K562 (cell line): ENCODE measurements around the gene CALD1. TPM values are rescaled to one million over a fixed set of nuclear protein-coding genes. Genes with fewer than 3 reads are reported as not detected.

Experiments used
- ATAC-seq: fragments of 200-7000 bp; cut with Tn5 transposase; 3 replicates; pipeline ENCODE4 v1.9.1; 2020; ENCODE audit warnings: moderate library complexity
- BruUV-seq: library from RNA; stranded (reverse); fragments of 400-500 nt; replicated peaks from 2 replicates; lab custom pipeline; 2021; lab: Mats Ljungman, UMichigan
- CTCF ChIA-PET: fragments of 300-600 bp; formaldehyde crosslinking; extraction: SDS; loops from one replicate; lab custom pipeline; 2021; ENCODE audit warnings: low intra/inter-chr PET ratio; lab: Yijun Ruan, JAX
- POLR2A ChIA-PET: fragments of 300-600, 350-650 bp; sonication (Branson Sonifier 250); formaldehyde crosslinking; extraction: SDS; loops from one replicate; lab custom pipeline; 2021; ENCODE audit warnings: antibody characterized with exemption, inconsistent platforms; lab: Yijun Ruan, JAX
- DNase-seq, 4 experiments: peaks; one replicate each; pipeline versions ENCODE4 v3.0.0 to v3.0.0-alpha.2; 2011 to 2018; ENCODE audit warnings: low spot score in 3 of 4, mixed read lengths in 3 of 4; ENCODE audit errors: extremely low read depth in 1 of 4
- FAIRE-seq: peaks from 2 replicates; lab custom pipeline; 2011; peaks lifted over from hg19 to GRCh38; lab: Jason Lieb, UNC
- H2AFZ ChIP-seq: 2 replicates; pipeline ENCODE4 v1.6.0; 2011; ENCODE audit warnings: low read depth, low read length, control low read depth, inconsistent platforms
- H3K27ac ChIP-seq: fragments of 200-600 bp; 3 replicates; pipeline ENCODE4 v1.8.0; 2011; ENCODE audit warnings: low read depth, mild to moderate bottlenecking, control low read depth, inconsistent platforms, low read length, moderate library complexity, mixed read lengths; ENCODE audit errors: extremely low read depth
- H3K27me3 ChIP-seq, 2 experiments: fragments of 300-600 bp in 1 of 2; 2 replicates in 1 of 2; 3 replicates in 1 of 2; pipeline versions ENCODE4 v1.6.0 to v1.8.0; 2011; ENCODE audit warnings: inconsistent platforms in 2 of 2, low read length in 2 of 2, mild to moderate bottlenecking in 1 of 2, mixed read lengths in 1 of 2, moderate library complexity in 1 of 2; ENCODE audit not compliant: control insufficient read depth in 2 of 2, insufficient read depth in 2 of 2
- H3K36me3 ChIP-seq: fragments of 300-600 bp; 3 replicates; pipeline ENCODE4 v1.8.0; 2011; ENCODE audit warnings: mild to moderate bottlenecking, low read length, inconsistent platforms; ENCODE audit not compliant: control insufficient read depth, insufficient read depth
- H3K4me1 ChIP-seq, 2 experiments: fragments of 200-600 bp in 1 of 2; replicated peaks in 1 of 2; 2 replicates in 1 of 2; 3 replicates in 1 of 2; pipeline versions ENCODE4 v1.5.1 to v1.8.0; 2011; ENCODE audit warnings: inconsistent platforms in 2 of 2, low read length in 2 of 2, mild to moderate bottlenecking in 1 of 2, mixed read lengths in 1 of 2, moderate library complexity in 1 of 2; ENCODE audit not compliant: control insufficient read depth in 2 of 2, insufficient read depth in 2 of 2
- H3K4me2 ChIP-seq: 2 replicates; pipeline ENCODE4 v1.6.1; 2011; ENCODE audit warnings: low read length, control low read depth, inconsistent platforms, mixed read lengths; ENCODE audit not compliant: insufficient read depth
- H3K4me3 ChIP-seq: fragments of 200-600 bp; sonication (generic), shearing (Covaris generic); 2 replicates; pipeline ENCODE4 v1.5.1; 2016; ENCODE audit warnings: control low read depth, inconsistent platforms
- H3K79me2 ChIP-seq: fragments of 200-600 bp; 3 replicates; pipeline ENCODE4 v1.8.0; 2011; ENCODE audit warnings: low read length, inconsistent platforms; ENCODE audit not compliant: control insufficient read depth, insufficient read depth
- H3K9ac ChIP-seq, 2 experiments: 2 replicates each; pipeline versions ENCODE4 v1.6.0 to v1.6.1; 2011; ENCODE audit warnings: low read depth in 2 of 2, low read length in 2 of 2, control low read depth in 1 of 2, inconsistent platforms in 1 of 2, mild to moderate bottlenecking in 1 of 2, mixed read lengths in 1 of 2; ENCODE audit not compliant: insufficient read depth in 1 of 2
- H3K9me1 ChIP-seq: one replicate; pipeline ENCODE4 v1.6.0; 2011; ENCODE audit warnings: inconsistent platforms, mild to moderate bottlenecking, low read length, moderate library complexity; ENCODE audit not compliant: control insufficient read depth, insufficient read depth
- H3K9me3 ChIP-seq: replicated peaks from 2 replicates; pipeline ENCODE4 v1.5.1; 2011; ENCODE audit warnings: low read depth, low read length, inconsistent platforms; ENCODE audit not compliant: control insufficient read depth, insufficient read depth
- H4K20me1 ChIP-seq: replicated peaks from 2 replicates; pipeline ENCODE4 v1.6.1; 2011; ENCODE audit warnings: low read length, inconsistent platforms, mixed read lengths; ENCODE audit not compliant: control insufficient read depth, insufficient read depth
- CBX8 ChIP-seq: fragments of 200-600 bp; sonication (generic); IDR thresholded peaks from 2 replicates; pipeline ENCODE4 v1.6.1; 2012; ENCODE audit warnings: borderline replicate concordance, mixed run types, low read depth, mild to moderate bottlenecking, moderate library complexity, mixed read lengths, low read length, control low read depth, inconsistent platforms; ENCODE audit not compliant: poor library complexity, severe bottlenecking; ENCODE audit errors: extremely low read depth
- CXXC5 ChIP-seq: fragments of 250-450 bp; sonication (Bioruptor Pico); IDR thresholded peaks from 2 replicates; pipeline ENCODE4 v1.8.0; 2022; ENCODE audit warnings: inconsistent platforms, mild to moderate bottlenecking, moderate library complexity
- GABPA ChIP-seq: fragments of 200-800 bp; sonication (Bioruptor generic); conservative IDR thresholded peaks from 2 replicates; pipeline ENCODE4 v1.6.1; 2016; ENCODE audit warnings: low read depth, missing genetic modification characterization, missing compliant biosample characterization
- HNRNPK ChIP-seq: fragments of 200-400 bp; formaldehyde crosslinking; IDR thresholded peaks from one replicate; pipeline ENCODE4 v1.6.1; 2018; ENCODE audit warnings: mild to moderate bottlenecking, low read depth, low read length; ENCODE audit not compliant: poor library complexity, severe bottlenecking
- KLF10 ChIP-seq: fragments of 250-450 bp; sonication (Bioruptor Pico); IDR thresholded peaks from 2 replicates; pipeline ENCODE4 v1.6.1; 2021; ENCODE audit warnings: matching md5 sums
- LEF1 ChIP-seq: fragments of 450-650 bp; IDR thresholded peaks from 2 replicates; pipeline ENCODE4 v1.6.1; 2016; ENCODE audit warnings: mild to moderate bottlenecking
- SMARCA5 ChIP-seq: fragments of 450-650 bp; IDR thresholded peaks from 2 replicates; pipeline ENCODE4 v1.6.1; 2016
- SOX6 ChIP-seq: fragments of 450-650 bp; IDR thresholded peaks from 2 replicates; pipeline ENCODE4 v1.6.1; 2014; ENCODE audit warnings: mild to moderate bottlenecking
- TAF7 ChIP-seq: fragments of 450-650 bp; IDR thresholded peaks from 2 replicates; pipeline ENCODE4 v1.6.1; 2016; ENCODE audit warnings: missing genetic modification characterization, missing compliant biosample characterization
- ZBED1 ChIP-seq: IDR thresholded peaks from 2 replicates; pipeline ENCODE4 v1.6.1; 2014
- ZBTB40 ChIP-seq, 2 experiments: fragments of 450-650 bp in 1 of 2; sonication (generic) in 1 of 2; formaldehyde crosslinking in 1 of 2; IDR thresholded peaks; 2 replicates each; pipeline versions ENCODE4 v1.7.1 to v1.9.0; 2016 to 2022; ENCODE audit warnings: inconsistent platforms in 1 of 2, mild to moderate bottlenecking in 1 of 2, missing genetic modification reagents in 1 of 2
- ZNF24 ChIP-seq: fragments of 450-650 bp; IDR thresholded peaks from 2 replicates; pipeline ENCODE4 v1.6.1; 2016
- WGBS: fragments of 100-300 bp; shearing (Covaris generic); methylation state at CpG from one replicate; pipeline ENCODE4 v1.1.6; 2016; ENCODE audit warnings: low coverage, mixed read lengths; ENCODE audit not compliant: insufficient coverage; ENCODE audit errors: missing lambda C conversion rate; 5-methylcytosine and 5-hydroxymethylcytosine counted together
- in situ Hi-C: fragments of 300-500 bp; cut with MboI; formaldehyde crosslinking; loops from 4 replicates; pipeline ENCODE4 v1.15.0; 2018; ENCODE audit warnings: inconsistent platforms, mixed read lengths
- intact Hi-C: fragments of 100-400 bp; cut with micrococcal nuclease; formaldehyde crosslinking; loops from 2 replicates; pipeline ENCODE4 v1.14.2; 2022
- polyA plus RNA-seq, 8 experiments: library from polyadenylated mRNA; depleted of rRNA in 4 of 8; stranded (reverse) in 5 of 8; unstranded in 3 of 8; fragments of >200 nt; fragmentation: Nextera tagmentation in 2 of 8; fragmentation: Illumina TruSeq in 1 of 8; extraction: Ambion mirVana in 2 of 8; extraction: Trizol in 1 of 8; gene quantifications; 2 replicates each; pipeline versions ENCODE4 v1.2.1 to v1.2.3, GENCODE V29; 2011 to 2014; ENCODE audit warnings: inconsistent platforms in 1 of 8, missing spikeins in 1 of 8
- total RNA-seq, 7 experiments: library from RNA; depleted of rRNA in 6 of 7; stranded (reverse); fragments of >200 nt in 6 of 7; fragmentation: Illumina TruSeq in 2 of 7; extraction: Trizol in 2 of 7; gene quantifications; 2 replicates each; pipeline versions ENCODE4 v1.2.1 to v1.2.3, GENCODE V29; 2011 to 2021; ENCODE audit warnings: low replicate concordance in 1 of 7

CALD1 gene
- total and polyA plus RNA-seq, 9 of the 15 experiments (the other 6 are each of a cell fraction or from before 2014, with no cell fraction given) = 0.40 TPM; not detected in 8

- ATAC-seq = no peak
- WGBS = 3% methylated on average over 2 of the region's 2 CpGs
- BruUV-seq = no TSS peak
- H2AFZ ChIP-seq = no peak overlapping the region
- no peak for TF ChIP-seq KLF10 (CRISPR knock-in tag)
- TF ChIP-seq CBX8 = no peak
- TF ChIP-seq HNRNPK = no peak
- no peak for TF ChIP-seq SMARCA5
- no peak for TF ChIP-seq ZBED1
- no peak for TF ChIP-seq ZBTB40 (IDR thresholded peaks at IDR 0.05)
- no peak for TF ChIP-seq ZBTB40 (CRISPR knock-in tag; IDR thresholded peaks at IDR 0.05)
- no peak for TF ChIP-seq LEF1
- no peak for TF ChIP-seq TAF7
- no peak for TF ChIP-seq SOX6
- no peak for TF ChIP-seq CXXC5
- no peak for TF ChIP-seq ZNF24
- TF ChIP-seq GABPA (tag) = no peak
- ChIA-PET CTCF (no interaction called here), POLR2A (no interaction called here)
- no peak for FAIRE-seq
- in situ Hi-C loops = no loop called here
- H3K9ac ChIP-seq = no peak overlapping the region
- H3K4me3 ChIP-seq = no peak overlapping the region
- no peaks in the 10 kb centered on the region for H3K9me3 ChIP-seq
- H4K20me1 ChIP-seq = no peaks in the 10 kb centered on the region
- no peak overlapping the region for H3K27ac ChIP-seq
- H3K36me3 ChIP-seq = no peaks in the 10 kb centered on the region
- peaks cover 2 to 9% of the 10 kb centered on the region in 2 experiments; a peak in 3 of 5 replicates for H3K27me3 ChIP-seq
- H3K79me2 ChIP-seq = no peaks in the 10 kb centered on the region
- H3K9me1 ChIP-seq = no peaks in the 10 kb centered on the region
- H3K4me1 ChIP-seq = no peaks in the 10 kb centered on the region
- no peak for DNase-seq
- no peak overlapping the region for H3K4me2 ChIP-seq
- intact Hi-C loops = no loop called here
These were observed 8.8 kb downstream of the CALD1 start for GRCh38 chr7:134788191-134788590.
